Measurements from ENCODE around the gene ISL2. TPM values are rescaled to one million over a fixed set of nuclear protein-coding genes. Genes with fewer than 3 reads are reported as not detected.

The ISL2 gene
- total and polyA plus RNA-seq, 2 of the 4 experiments (the other 2 are of a cell fraction) = 1.3 to 3.6 TPM

GRCh38 chr15:76334438-76335306 lies 1.9 kb upstream of the ISL2 start (continued):
- TF ChIP-seq USF2 (IDR thresholded peaks at IDR 0.05; ENCODE audit: low read depth, low read length) (no peak), MAFK (IDR thresholded peaks at IDR 0.05; ENCODE audit: low read depth, low read length) (no peak)
